Measurements from ENCODE around the gene DBNDD1. TPM values are rescaled to one million over a fixed set of nuclear protein-coding genes. Genes with fewer than 3 reads are reported as not detected.
"Not testable (repeated sequence)": the region's sequence is repeated elsewhere in the genome, so short reads cannot be mapped to it uniquely, and the experiment has no call there.

Gene DBNDD1, protein sequence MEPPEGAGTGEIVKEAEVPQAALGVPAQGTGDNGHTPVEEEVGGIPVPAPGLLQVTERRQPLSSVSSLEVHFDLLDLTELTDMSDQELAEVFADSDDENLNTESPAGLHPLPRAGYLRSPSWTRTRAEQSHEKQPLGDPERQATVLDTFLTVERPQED
- total RNA-seq (2014; rRNA removed; shearing (Covaris generic); ENCODE audit: low replicate concordance): 0.49 and 2.7 TPM in 2 replicates

- in situ Hi-C loops (cut with HindIII; ENCODE audit: low pct_unique_long_range_greater_than_20kb, low sequenced_read_pairs): no loop called here
- no peak for DNase-seq (ENCODE audit: low read depth)
Observed at GRCh38 chr16:90018652-90019542, at the start of gene DBNDD1. DBNDD1 (minus strand) TSS chr16:90019456; CDS start chr16:90019341, 115 bp downstream.

DNA sequence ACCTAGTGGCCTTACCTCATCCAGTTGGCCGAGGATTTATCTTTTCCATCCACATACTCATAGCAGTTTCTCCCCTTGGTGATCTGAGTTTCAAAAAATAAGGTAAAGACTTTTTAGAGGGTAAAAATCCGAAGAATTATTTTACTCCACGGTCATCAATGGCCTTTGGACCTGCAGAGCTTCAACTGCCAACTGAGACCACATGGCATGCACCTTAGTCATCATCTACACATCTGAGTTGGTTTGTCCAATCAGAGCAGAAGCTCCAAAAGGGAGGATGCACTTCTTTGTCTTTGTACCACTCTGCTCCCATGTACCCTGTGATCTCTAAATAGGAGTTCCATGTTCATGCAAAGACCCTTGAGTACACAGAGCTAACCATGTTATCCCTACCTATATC is 42.2 kb upstream of the DBNDD1 start:
- no peak for DNase-seq (ENCODE audit: low read depth)
- in situ Hi-C loops (cut with HindIII; ENCODE audit: low pct_unique_long_range_greater_than_20kb, low sequenced_read_pairs): no loop called here

DNA sequence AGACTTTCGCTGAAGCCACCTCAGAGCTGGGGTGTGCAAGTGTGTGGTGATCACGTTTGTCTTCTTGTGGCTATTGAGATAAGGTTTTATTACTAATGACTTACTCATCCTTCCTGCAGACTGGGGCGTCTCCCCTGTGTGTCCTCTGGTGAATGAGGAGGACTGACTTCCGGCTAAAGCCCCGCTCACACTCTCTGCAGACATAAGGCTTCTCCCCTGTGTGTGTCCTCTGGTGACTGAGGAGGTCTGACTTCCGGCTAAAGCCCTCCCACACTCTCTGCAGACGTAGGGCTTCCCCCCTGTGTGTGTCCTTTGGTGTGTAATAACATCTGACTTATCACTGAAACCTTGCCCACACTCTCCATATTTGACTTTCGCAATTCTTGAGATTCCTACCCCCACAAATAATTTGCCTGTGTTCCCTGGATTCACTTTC is 38.5 kb upstream of the DBNDD1 start:
- no peak for DNase-seq (ENCODE audit: low read depth)
- in situ Hi-C loops (cut with HindIII; ENCODE audit: low pct_unique_long_range_greater_than_20kb, low sequenced_read_pairs): no loop called here

DNA sequence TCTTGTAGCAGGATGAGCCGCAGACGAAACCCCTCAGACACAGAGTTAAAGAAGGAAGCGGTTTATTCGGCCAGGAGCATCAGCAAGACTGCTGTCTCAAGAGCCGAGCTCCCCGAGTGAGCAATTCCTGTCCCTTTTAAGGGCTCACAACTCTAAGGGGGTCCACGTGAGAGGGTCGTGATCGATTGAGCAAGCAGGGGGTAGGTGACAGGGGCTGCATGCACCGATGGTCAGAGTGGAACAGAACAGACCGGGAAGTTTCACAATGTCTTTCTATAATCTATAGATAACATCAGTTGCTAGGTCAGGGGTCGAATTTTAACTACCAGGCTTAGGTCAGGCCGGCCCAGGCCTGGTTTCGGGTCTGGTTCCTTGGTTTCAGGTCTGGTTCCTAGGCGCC is 37.3 kb upstream of the DBNDD1 start:
- in situ Hi-C loops (cut with HindIII; ENCODE audit: low pct_unique_long_range_greater_than_20kb, low sequenced_read_pairs); DNase-seq (ENCODE audit: low read depth): not testable (repeated sequence)

- DNase-seq (ENCODE audit: low read depth): no peak
- in situ Hi-C loops (cut with HindIII; ENCODE audit: low pct_unique_long_range_greater_than_20kb, low sequenced_read_pairs): no loop called here
Observed at GRCh38 chr16:90055371-90055770, 36.1 kb upstream of the DBNDD1 start.

- in situ Hi-C loops (cut with HindIII; ENCODE audit: low pct_unique_long_range_greater_than_20kb, low sequenced_read_pairs): no loop called here
- DNase-seq (ENCODE audit: low read depth): no peak
Observed at GRCh38 chr16:90054554-90054953, 35.3 kb upstream of the DBNDD1 start.

DNA sequence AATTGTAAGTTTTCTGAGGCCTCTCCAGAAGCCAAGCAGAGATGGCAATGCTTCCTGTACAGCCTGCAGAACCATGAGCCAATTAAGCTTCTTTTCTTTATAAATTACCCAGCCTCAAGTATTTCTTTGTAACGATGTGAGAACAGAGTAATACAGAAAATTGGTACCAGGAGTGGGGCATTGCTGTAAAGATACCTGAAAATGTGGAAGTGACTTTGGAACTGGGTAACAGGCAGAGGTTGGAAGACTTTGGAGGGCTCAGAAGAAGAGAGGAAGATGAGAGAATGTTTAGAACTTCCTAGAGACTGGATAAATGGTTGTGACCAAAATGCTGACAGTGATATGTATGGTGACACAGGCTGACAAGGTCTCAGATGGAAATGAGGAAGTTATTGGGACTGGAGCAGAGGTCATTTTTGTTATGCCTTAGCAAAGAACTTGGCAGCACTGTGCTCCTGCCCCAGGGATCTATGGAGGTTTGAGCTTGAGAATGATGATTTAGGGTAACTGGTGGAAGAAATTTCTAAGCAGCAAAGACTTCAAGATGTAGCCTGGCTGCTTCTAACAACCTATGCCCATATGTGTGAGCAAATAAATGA is 34.7 kb upstream of the DBNDD1 start:
- DNase-seq (ENCODE audit: low read depth): no peak
- in situ Hi-C loops (cut with HindIII; ENCODE audit: low pct_unique_long_range_greater_than_20kb, low sequenced_read_pairs): no loop called here

DNA sequence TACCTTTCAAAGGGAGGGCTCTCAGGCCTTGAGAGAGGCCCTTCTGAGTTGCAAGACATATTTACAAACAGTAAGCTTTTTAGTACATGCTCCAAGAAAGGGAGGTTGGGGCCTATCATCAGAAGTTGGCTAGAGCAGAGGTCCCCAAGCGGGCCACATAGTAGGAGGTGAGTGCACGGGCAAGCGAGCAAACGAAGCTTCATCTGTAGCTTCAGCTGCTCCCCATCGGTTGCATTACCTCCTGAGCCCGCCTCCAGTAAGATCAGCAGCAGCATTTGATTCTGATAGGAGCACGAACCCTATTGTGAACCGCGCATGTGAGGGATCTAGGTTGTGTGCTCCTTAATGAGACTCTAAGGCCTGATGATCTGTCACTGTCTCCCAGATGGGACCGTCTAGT is 31.7 kb upstream of the DBNDD1 start:
- in situ Hi-C loops (cut with HindIII; ENCODE audit: low pct_unique_long_range_greater_than_20kb, low sequenced_read_pairs): no loop called here

DNA sequence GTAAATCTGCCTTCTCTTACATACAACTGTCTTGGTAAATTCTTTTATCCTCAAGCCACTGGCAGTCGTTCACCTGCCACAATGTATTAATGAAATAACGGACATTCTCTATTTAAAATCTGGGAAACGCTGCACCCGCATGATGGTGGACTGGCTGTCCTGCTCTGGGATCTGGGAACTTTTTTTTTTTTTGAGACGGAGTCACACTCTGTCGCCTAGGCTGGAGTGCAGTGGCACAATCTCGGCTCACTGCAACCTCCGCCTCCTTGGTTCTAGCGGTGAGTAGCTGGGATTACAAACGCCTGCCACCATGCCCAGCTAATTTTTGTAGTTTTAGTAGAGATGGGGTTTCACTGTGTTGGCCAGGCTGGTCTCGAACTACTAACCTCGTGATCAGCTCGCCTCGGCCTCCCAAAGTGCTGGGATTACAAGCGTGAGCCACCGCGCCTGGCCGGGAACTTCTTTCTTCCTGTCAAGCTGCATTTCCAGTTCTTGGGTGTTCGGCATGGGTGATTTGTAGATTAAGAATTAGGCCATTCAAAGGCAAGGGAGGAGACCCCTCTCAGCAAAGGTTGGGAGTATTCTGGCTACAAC is 29.6 kb upstream of the DBNDD1 start:
- in situ Hi-C loops (cut with HindIII; ENCODE audit: low pct_unique_long_range_greater_than_20kb, low sequenced_read_pairs): no loop called here
- no peak for DNase-seq (ENCODE audit: low read depth)

More for the DNA sequence above, 31.7 kb upstream of the DBNDD1 start:
- DNase-seq (ENCODE audit: low read depth): no peak

DNA sequence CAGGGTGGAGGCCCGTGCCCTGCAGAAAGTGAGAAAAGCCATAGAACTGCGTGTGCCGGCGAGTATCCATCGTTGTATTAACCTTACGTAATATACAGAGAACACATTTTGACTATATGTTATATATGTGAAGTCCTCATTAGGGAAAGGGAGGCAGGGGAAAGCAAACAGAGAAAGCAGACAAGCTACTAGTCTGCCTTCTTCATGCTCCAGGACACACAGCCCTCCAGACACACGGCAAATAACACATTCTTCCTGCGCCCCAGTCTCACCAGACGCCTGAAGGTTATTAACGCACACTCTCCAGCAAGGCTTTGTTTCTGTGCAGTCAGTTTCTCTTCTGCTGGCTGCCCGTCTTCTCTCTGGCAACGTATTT is 29.1 kb upstream of the DBNDD1 start:
- in situ Hi-C loops (cut with HindIII; ENCODE audit: low pct_unique_long_range_greater_than_20kb, low sequenced_read_pairs): no loop called here
- no peak for DNase-seq (ENCODE audit: low read depth)

- in situ Hi-C loops (cut with HindIII; ENCODE audit: low pct_unique_long_range_greater_than_20kb, low sequenced_read_pairs): no loop called here
- DNase-seq (ENCODE audit: low read depth): no peak
Observed at GRCh38 chr16:90047714-90048346, 28.6 kb upstream of the DBNDD1 start.

DNA sequence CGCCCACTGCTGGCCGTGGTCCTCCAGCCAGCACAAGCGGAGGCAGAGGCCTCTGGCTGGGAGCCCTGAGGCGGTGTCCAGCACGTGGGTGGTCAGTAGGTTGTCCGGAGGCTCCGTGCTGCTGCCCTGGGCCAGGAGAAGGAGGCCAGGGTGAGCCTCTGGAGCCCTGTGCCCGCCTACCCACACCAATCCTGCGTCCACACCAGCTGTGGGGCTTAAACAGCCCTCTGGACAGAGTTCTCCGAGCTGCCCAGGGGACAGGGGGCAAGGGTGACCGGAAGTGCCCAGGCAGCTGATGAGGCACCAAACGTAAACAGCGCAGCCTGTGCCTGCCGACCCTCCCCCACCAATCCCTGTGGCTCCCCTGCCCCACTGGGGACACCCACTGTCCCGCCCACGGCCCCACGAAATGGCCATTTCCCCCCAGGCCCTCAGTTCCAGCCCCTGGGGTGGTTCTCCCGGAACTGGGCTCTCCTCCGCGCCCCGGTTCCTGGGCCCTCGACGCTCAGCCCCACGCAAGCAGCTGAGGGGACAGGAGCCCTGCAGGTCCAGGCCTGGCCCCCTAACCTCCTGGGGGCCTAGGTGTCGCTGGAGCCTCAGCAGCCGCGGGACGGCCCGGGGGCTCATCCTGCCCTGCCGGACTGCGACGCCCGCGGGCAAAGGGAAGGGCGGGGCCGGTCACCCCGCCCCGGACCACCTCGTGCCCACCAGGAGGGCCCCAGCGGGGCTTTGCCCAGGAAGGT is 27.9 kb upstream of the DBNDD1 start:
- in situ Hi-C loops (cut with HindIII; ENCODE audit: low pct_unique_long_range_greater_than_20kb, low sequenced_read_pairs): no loop called here
- DNase-seq (ENCODE audit: low read depth): peak; percentile 37

GRCh38 chr16:90046122-90046970 is 27.1 kb upstream of the DBNDD1 start:
- in situ Hi-C loops (cut with HindIII; ENCODE audit: low pct_unique_long_range_greater_than_20kb, low sequenced_read_pairs): no loop called here
- DNase-seq (ENCODE audit: low read depth): no peak

DNA sequence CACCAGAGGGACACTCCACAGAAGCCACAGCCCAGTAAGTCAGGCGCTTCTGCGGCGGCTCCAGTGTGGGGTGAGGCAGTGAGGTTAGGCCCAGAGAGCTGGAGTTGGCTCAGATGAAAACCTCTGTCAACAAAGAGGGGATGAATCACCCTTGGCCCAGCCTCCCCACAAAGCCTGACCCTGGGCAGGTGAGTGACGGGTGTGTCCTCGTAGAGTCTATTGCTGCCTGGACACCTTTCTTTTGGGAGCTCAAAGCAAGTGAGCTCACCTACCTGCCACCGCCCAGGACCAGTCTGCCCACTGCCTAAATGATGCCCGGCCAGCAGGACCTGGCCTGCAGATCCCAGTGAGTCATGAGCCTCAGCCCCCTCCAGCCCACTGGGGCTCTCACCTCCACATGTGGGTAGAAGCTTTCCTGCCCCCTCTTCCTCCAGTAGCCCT is 24.9 kb upstream of the DBNDD1 start:
- in situ Hi-C loops (cut with HindIII; ENCODE audit: low pct_unique_long_range_greater_than_20kb, low sequenced_read_pairs): no loop called here
- peak; percentile 55 for DNase-seq (ENCODE audit: low read depth)

DNA sequence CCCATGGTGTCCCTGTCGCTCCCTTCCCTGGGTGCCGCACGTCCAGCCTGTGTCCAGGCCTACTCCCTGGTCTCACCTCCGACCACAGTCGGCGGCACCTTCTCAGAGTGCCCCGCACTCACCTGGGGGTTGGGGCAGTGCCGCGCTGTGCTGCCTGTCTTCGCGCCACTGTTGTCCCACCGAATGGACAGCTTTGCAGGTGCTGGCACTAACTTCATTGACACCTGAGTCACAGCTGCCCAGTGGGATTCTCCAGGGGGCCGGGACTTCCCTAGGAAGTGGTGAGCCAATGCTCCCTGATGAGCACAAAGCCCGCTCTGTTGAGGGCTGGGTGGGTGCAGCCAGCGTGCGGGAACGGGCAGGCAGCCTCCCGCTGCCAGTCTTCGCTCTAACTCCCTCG is 24.3 kb upstream of the DBNDD1 start:
- DNase-seq (ENCODE audit: low read depth): no peak
- in situ Hi-C loops (cut with HindIII; ENCODE audit: low pct_unique_long_range_greater_than_20kb, low sequenced_read_pairs): no loop called here

DNA sequence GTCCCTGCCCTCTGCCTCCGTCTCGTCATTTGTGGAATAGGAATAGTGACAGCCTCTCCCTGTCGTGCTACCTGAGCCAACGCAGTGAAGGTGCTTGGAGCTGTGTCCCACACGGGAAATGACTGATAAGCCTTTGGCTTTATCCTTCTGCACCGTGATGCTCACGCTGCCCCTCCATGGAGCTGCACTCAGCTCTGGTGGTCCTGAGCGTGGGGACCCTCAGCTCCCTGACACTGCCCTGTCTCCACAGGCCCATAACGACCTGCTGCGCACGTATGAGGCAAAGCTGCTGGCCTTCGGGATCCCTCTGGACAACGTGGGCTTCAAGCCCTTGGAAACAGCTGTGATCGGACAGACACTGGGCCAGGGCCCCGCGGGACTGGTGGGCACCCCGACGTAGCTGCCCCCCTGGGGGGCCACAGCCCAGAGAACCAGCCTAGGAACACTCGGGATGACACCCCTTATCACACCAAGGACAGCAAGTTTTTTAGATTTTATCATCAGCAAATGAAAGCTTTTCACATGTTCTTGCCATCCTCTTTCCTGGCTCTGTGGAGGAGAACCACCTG is 23.8 kb upstream of the DBNDD1 start:
- in situ Hi-C loops (cut with HindIII; ENCODE audit: low pct_unique_long_range_greater_than_20kb, low sequenced_read_pairs): no loop called here
- no peak for DNase-seq (ENCODE audit: low read depth)
